PC-3 (cell line): ENCODE results near the gene GEN1. TPM values are rescaled to one million over a fixed set of nuclear protein-coding genes. Genes with fewer than 3 reads are reported as not detected.
A peak's percentile ranks its signal among the peaks of the same experiment; 100 is the strongest.

Experiments
- ATAC-seq: fragments of 200-7000 bp; cut with Tn5 transposase; 2 replicates; pipeline ENCODE4 v1.9.1; 2020; ENCODE audit warnings: mild to moderate bottlenecking, moderate library complexity
- BruUV-seq: library from RNA; stranded (reverse); fragments of 400-500 nt; replicated peaks from 2 replicates; lab custom pipeline; 2021; lab: Mats Ljungman, UMichigan
- CTCF ChIA-PET: fragments of 300-600 bp; sonication (Branson Sonifier 250); formaldehyde crosslinking; loops from one replicate; lab custom pipeline; 2022; ENCODE audit warnings: antibody characterized with exemption; lab: Charles Lee
- POLR2A ChIA-PET: fragments of 300-600 bp; sonication (Branson Sonifier 250); formaldehyde crosslinking; loops from one replicate; lab custom pipeline; 2022; ENCODE audit warnings: antibody characterized with exemption; ENCODE audit not compliant: unreplicated experiment; lab: Charles Lee
- DNase-seq: peaks from one replicate; pipeline ENCODE4 v3.0.0-alpha.2; 2015
- H2AFZ ChIP-seq: fragments of 300-600 bp; sonication (generic); 2 replicates; pipeline ENCODE4 v1.6.0; 2016; ENCODE audit warnings: antibody characterized with exemption, low read length
- H3F3A ChIP-seq: fragments of 300-600 bp; sonication (generic); one replicate; pipeline ENCODE4 v1.6.0; 2017; ENCODE audit warnings: antibody characterized with exemption, low read length, control low read depth, mild to moderate bottlenecking; ENCODE audit not compliant: unreplicated experiment
- H3K27ac ChIP-seq: fragments of 300-600 bp; sonication (generic); 2 replicates; pipeline ENCODE4 v1.5.1; 2016; ENCODE audit warnings: mild to moderate bottlenecking, low read length
- H3K27me3 ChIP-seq: fragments of 300-600 bp; sonication (generic); 2 replicates; pipeline ENCODE4 v1.6.1; 2016; ENCODE audit warnings: low read length, mixed read lengths
- H3K36me3 ChIP-seq: fragments of 300-600 bp; sonication (generic); 2 replicates; pipeline ENCODE4 v1.6.1; 2016; ENCODE audit warnings: low read depth, mixed run types, low read length, mixed read lengths
- H3K4me1 ChIP-seq: fragments of 300-600 bp; sonication (generic); 2 replicates; pipeline ENCODE4 v1.5.1; 2016; ENCODE audit warnings: low read length; ENCODE audit not compliant: insufficient read depth
- H3K4me2 ChIP-seq: fragments of 300-600 bp; sonication (generic); 2 replicates; pipeline ENCODE4 v1.6.0; 2016; ENCODE audit warnings: low read length
- H3K4me3 ChIP-seq: fragments of 300-600 bp; sonication (generic); 2 replicates; pipeline ENCODE4 v1.5.1; 2016; ENCODE audit warnings: mild to moderate bottlenecking, low read length, mixed read lengths
- H3K79me2 ChIP-seq: fragments of 300-600 bp; sonication (generic); 2 replicates; pipeline ENCODE4 v1.6.1; 2017; ENCODE audit warnings: low read length, mixed read lengths
- H3K9ac ChIP-seq: fragments of 300-600 bp; sonication (generic); 2 replicates; pipeline ENCODE4 v1.6.0; 2016; ENCODE audit warnings: mild to moderate bottlenecking, low read length
- H3K9me2 ChIP-seq: fragments of 300-600 bp; sonication (generic); replicated peaks from 2 replicates; pipeline ENCODE4 v1.6.1; 2016; ENCODE audit warnings: mixed run types, low read length, mixed read lengths
- H3K9me3 ChIP-seq: fragments of 300-600 bp; sonication (generic); 2 replicates; pipeline ENCODE4 v1.6.1; 2016; ENCODE audit warnings: low read length, mixed read lengths
- H4K20me1 ChIP-seq: fragments of 300-600 bp; sonication (generic); 2 replicates; pipeline ENCODE4 v1.6.1; 2016; ENCODE audit warnings: low read length, mixed read lengths
- EZH2 ChIP-seq: fragments of 300-600 bp; sonication (generic); IDR thresholded peaks from one replicate; pipeline ENCODE4 v1.6.1; 2017; ENCODE audit warnings: antibody characterized with exemption, mild to moderate bottlenecking, low read length; ENCODE audit not compliant: unreplicated experiment
- EZH2phosphoT487 ChIP-seq: fragments of 300-600 bp; sonication (generic); IDR thresholded peaks from 2 replicates; pipeline ENCODE4 v1.6.1; 2018; ENCODE audit warnings: mild to moderate bottlenecking, antibody characterized with exemption, low read length, borderline replicate concordance
- intact Hi-C: fragments of 100-400 bp; cut with micrococcal nuclease; formaldehyde crosslinking; loops from 2 replicates; pipeline ENCODE4 v1.9.0; 2023
- total RNA-seq: library from RNA; depleted of rRNA; stranded (reverse); fragments of >200 nt; gene quantifications from 2 replicates; pipeline ENCODE4 v1.2.3, GENCODE V29; 2014
- TF ChIP-seq, protein P1 (sequence below): fragments of 300-600 bp; sonication (generic); conservative IDR thresholded peaks from 2 replicates; pipeline ENCODE4 v1.5.1; 2017; ENCODE audit warnings: antibody characterized with exemption, low read depth, mild to moderate bottlenecking, low read length

GEN1 gene
- total RNA-seq, 1 experiment from 2014 or later = 21.4 TPM

DNA sequence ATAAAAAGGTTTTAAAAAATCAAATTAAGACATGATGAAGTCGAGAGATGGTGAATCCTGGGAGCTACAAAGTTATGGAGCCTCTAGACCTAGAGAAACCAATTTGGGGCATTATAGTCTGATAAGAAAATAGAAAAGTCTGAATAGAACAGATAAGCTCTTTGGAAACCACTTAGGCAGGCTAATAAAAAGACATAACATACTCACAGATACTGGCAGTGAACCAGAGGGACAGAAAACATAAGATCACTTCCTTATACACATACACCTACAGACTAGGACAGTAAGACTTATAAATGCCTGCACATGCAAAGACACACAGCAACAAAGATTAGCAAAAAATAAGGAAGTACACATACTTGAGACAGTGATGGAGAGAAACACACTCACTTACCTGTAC is 20.3 kb upstream of the GEN1 start:
- CTCF ChIA-PET = no interaction called here
- H3K27ac ChIP-seq = no peak overlapping the region
- no peak overlapping the region for H3K4me2 ChIP-seq

DNA sequence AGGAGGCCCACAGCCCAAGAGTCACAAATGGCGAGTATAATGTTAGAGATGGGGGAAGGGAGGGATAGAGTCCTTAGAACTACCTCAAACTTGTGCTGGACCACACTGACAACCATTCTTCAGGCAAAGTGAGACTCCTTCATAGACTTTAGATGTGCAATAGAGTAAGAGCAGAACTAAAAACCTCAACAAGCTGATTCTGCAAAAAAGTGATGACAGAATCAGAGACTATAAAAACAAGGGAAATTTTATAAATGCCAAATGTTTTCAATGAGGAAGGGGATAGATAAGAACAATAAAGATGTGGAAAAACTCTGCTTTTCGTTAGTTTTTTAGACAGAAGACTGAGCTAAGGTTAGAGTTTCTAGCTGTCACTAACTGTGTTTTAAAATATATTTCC is 18.1 kb upstream of the GEN1 start:
- Histone ChIP-seq H3K27ac (no peak overlapping the region), H3K27me3 (no peaks in the 10 kb centered on the region), H3K79me2 (no peaks in the 10 kb centered on the region), H3K36me3 (peaks cover 16% of the 10 kb centered on the region; the same call in 1 of the 2 replicates), H2AFZ (no peak overlapping the region), H3K4me1 (peaks cover 7% of the 10 kb centered on the region; the same call in 1 of the 2 replicates), H4K20me1 (no peaks in the 10 kb centered on the region), H3K9ac (no peak overlapping the region), H3K9me2 (no peaks in the 10 kb centered on the region), H3F3A (no peaks in the 10 kb centered on the region), H3K4me3 (no peak overlapping the region), H3K9me3 (no peaks in the 10 kb centered on the region), H3K4me2 (no peak overlapping the region)
- TF ChIP-seq, protein P1, sequence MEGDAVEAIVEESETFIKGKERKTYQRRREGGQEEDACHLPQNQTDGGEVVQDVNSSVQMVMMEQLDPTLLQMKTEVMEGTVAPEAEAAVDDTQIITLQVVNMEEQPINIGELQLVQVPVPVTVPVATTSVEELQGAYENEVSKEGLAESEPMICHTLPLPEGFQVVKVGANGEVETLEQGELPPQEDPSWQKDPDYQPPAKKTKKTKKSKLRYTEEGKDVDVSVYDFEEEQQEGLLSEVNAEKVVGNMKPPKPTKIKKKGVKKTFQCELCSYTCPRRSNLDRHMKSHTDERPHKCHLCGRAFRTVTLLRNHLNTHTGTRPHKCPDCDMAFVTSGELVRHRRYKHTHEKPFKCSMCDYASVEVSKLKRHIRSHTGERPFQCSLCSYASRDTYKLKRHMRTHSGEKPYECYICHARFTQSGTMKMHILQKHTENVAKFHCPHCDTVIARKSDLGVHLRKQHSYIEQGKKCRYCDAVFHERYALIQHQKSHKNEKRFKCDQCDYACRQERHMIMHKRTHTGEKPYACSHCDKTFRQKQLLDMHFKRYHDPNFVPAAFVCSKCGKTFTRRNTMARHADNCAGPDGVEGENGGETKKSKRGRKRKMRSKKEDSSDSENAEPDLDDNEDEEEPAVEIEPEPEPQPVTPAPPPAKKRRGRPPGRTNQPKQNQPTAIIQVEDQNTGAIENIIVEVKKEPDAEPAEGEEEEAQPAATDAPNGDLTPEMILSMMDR = no peak
- TF ChIP-seq EZH2phosphoT487 = no peak
- DNase-seq = no peak
- BruUV-seq = no TSS peak
- ChIA-PET POLR2A (no interaction called here), CTCF (no interaction called here)
- intact Hi-C loops = no loop called here
- ATAC-seq = no peak

More for the DNA sequence above, 20.3 kb upstream of the GEN1 start:
- peaks cover 7% of the 10 kb centered on the region; the same call in 1 of the 2 replicates for H3K4me1 ChIP-seq
- no TSS peak for BruUV-seq
- no peak overlapping the region for H3K9ac ChIP-seq
- H3K9me2 ChIP-seq = no peaks in the 10 kb centered on the region
- no peaks in the 10 kb centered on the region for H3K9me3 ChIP-seq
- no peak for TF ChIP-seq EZH2phosphoT487
- TF ChIP-seq EZH2 = no peak
- TF ChIP-seq, protein P1 = no peak
- no peak overlapping the region for H2AFZ ChIP-seq
- ATAC-seq (no peak), DNase-seq (no peak)
- no peaks in the 10 kb centered on the region for H4K20me1 ChIP-seq
- H3K27me3 ChIP-seq = no peaks in the 10 kb centered on the region
- intact Hi-C loops = no loop called here
- no peaks in the 10 kb centered on the region for H3F3A ChIP-seq
- no peak overlapping the region for H3K4me3 ChIP-seq
- POLR2A ChIA-PET = no interaction called here
- peaks cover 11% of the 10 kb centered on the region; the same call in 1 of the 2 replicates for H3K36me3 ChIP-seq
- no peaks in the 10 kb centered on the region for H3K79me2 ChIP-seq

DNA sequence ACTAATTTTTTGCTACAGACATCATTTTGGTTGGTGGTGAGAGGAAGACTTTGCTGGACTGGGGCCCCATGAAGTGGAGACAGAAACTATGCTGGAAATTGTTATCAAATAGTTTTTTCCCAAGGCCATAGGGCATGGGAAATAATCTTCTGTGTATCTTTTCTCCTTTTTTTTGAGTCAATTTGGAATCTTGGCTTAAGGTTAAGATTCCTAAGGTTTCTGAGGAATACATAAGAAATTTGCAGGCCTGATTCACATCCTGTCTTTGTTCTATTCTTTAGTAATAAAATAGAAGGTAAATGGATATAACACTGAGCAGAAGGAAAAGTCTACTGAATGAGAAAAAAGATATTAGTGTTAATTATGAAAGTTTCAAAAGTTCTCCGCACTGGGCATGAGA is 16.9 kb upstream of the GEN1 start:
- ATAC-seq (peak; percentile 46; the same call in 1 of the 2 replicates), DNase-seq (peak; percentile 15)
- peaks cover 7% of the 10 kb centered on the region; the same call in 1 of the 2 replicates for H3K4me1 ChIP-seq
- no peak overlapping the region for H3K4me3 ChIP-seq
- no peak overlapping the region for H3K9ac ChIP-seq
- H3K9me2 ChIP-seq = no peaks in the 10 kb centered on the region
- H3K27ac ChIP-seq = peak overlapping the region; percentile 56
- no peak overlapping the region for H3K4me2 ChIP-seq
- intact Hi-C loops = no loop called here
- ChIA-PET POLR2A (no interaction called here), CTCF (interaction anchor here (0.6 kb wide), 1 partner anchor 15 kb away, joined by 3 read pairs; no protein-coding TSS in a partner anchor)
- no peaks in the 10 kb centered on the region for H3K79me2 ChIP-seq
- H3F3A ChIP-seq = no peaks in the 10 kb centered on the region
- BruUV-seq = no TSS peak
- TF ChIP-seq EZH2phosphoT487 (no peak), EZH2 (no peak)
- TF ChIP-seq, protein P1 = no peak
- H4K20me1 ChIP-seq = no peaks in the 10 kb centered on the region
- peaks cover 16% of the 10 kb centered on the region; the same call in 1 of the 2 replicates for H3K36me3 ChIP-seq
- no peaks in the 10 kb centered on the region for H3K9me3 ChIP-seq
- H2AFZ ChIP-seq = no peak overlapping the region
- H3K27me3 ChIP-seq = no peaks in the 10 kb centered on the region
